DND-41 (cell line): ENCODE data around the gene SRRM5.

Source experiments
- EZH2 ChIP-seq: IDR thresholded peaks from 3 replicates; pipeline ENCODE4 v1.6.1; 2012; ENCODE audit warnings: borderline replicate concordance, low read depth, mild to moderate bottlenecking, moderate library complexity, low read length, inconsistent platforms; ENCODE audit not compliant: severe bottlenecking
- TF ChIP-seq, protein P1 (sequence below): IDR thresholded peaks from 2 replicates; pipeline ENCODE4 v1.5.1; 2012; ENCODE audit warnings: borderline replicate concordance, low read length, moderate library complexity, mild to moderate bottlenecking; ENCODE audit not compliant: poor library complexity, severe bottlenecking; ENCODE audit errors: extremely low read depth

DNA sequence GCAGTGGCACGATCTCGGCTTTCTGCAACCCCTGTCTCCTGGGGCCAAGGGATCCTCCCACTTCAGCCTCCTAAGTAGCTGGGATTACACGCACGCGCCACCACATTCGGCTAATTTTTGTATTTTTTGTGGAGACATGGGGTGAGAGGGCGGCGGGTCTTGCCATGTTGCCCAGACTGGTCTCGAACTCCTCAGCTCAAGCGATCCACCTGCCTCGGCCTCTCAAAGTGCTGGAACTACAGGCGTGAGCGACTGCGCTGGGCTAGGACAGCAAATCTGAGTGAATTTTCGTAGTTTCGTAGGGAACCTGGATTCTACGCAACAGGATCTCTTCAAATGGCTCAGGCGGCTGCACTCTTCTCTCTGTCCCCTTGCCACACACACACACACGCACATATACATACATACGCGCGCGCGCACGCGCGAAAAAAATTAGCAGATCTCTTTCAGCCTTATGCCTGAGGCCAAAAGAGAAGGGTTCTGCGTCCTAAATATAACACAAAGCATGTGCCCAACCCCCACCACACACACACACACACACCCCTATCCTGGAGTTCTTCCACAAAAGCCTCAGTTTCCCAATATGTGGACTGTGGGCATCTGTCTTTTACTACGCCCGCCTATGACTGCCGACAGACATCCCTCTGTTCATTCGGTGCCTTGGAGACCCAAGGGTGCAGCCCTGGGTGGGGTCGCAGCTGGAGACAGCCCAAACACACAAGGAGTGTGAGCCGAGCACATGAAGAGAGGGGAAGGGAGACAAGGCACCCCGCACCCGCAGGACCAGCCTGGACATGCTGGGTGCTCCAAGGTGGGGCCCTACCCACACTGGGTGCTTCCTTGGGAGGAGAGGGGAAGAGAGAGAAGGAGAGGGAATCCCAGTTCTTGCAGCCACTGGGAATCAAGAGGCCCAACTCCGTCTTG is 35.7 kb upstream of the SRRM5 start:
- TF ChIP-seq, protein P1, sequence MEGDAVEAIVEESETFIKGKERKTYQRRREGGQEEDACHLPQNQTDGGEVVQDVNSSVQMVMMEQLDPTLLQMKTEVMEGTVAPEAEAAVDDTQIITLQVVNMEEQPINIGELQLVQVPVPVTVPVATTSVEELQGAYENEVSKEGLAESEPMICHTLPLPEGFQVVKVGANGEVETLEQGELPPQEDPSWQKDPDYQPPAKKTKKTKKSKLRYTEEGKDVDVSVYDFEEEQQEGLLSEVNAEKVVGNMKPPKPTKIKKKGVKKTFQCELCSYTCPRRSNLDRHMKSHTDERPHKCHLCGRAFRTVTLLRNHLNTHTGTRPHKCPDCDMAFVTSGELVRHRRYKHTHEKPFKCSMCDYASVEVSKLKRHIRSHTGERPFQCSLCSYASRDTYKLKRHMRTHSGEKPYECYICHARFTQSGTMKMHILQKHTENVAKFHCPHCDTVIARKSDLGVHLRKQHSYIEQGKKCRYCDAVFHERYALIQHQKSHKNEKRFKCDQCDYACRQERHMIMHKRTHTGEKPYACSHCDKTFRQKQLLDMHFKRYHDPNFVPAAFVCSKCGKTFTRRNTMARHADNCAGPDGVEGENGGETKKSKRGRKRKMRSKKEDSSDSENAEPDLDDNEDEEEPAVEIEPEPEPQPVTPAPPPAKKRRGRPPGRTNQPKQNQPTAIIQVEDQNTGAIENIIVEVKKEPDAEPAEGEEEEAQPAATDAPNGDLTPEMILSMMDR, result no peak
- no peak for TF ChIP-seq EZH2
